Esophagus squamous epithelium (tissue), 4 donors: ENCODE measurements around the gene FGR.
A peak's percentile ranks its signal among the peaks of the same experiment; 100 is the strongest.

ENCODE experiments used
- CTCF ChIP-seq, 6 experiments: fragments of 450-650 bp in 4 of 6; fragments of 200-600 bp in 2 of 6; sonication (generic) in 2 of 6; IDR thresholded peaks; one replicate each; pipeline ENCODE4 v1.5.1; 2016 to 2019; ENCODE audit warnings: antibody characterized with exemption in 6 of 6, mild to moderate bottlenecking in 4 of 6, moderate library complexity in 4 of 6
- POLR2A ChIP-seq, 4 donors: fragments of 450-650 bp; IDR thresholded peaks; one replicate each; pipeline ENCODE4 v1.6.1; 2017; ENCODE audit warnings: antibody characterized with exemption in 4 of 4, mild to moderate bottlenecking in 4 of 4, moderate library complexity in 3 of 4

- no peak for TF ChIP-seq CTCF (IDR thresholded peaks at IDR 0.05)
- TF ChIP-seq POLR2A (IDR thresholded peaks at IDR 0.05) = peak in 2 of 4 donors; percentile 29 to 45
Observed at GRCh38 chr1:27634985-27635367, at the start of gene FGR.
